Activated CD8-positive, alpha-beta memory T cell treated with anti-CD3 and anti-CD28 coated beads, Interleukin-2, amount 50 U/mL, for 4 hours (primary cell): Measurements from ENCODE around the gene AKAP9.
"Not testable (repeated sequence)": the region's sequence is repeated elsewhere in the genome, so short reads cannot be mapped to it uniquely, and the experiment has no call there.

ENCODE experiments used
- DNase-seq: peaks from one replicate; pipeline ENCODE4 v3.0.0-alpha.2; 2020

Gene AKAP9

GRCh38 chr7:92072708-92073107 lies 132.0 kb downstream of the AKAP9 start:
- no peak for DNase-seq

- DNase-seq: no peak
Measured at GRCh38 chr7:92075455-92076158, 134.9 kb downstream of the AKAP9 start.

- DNase-seq: no peak
Measured at GRCh38 chr7:92076509-92076908, 135.8 kb downstream of the AKAP9 start.

- not testable (repeated sequence) for DNase-seq
Measured at GRCh38 chr7:92083922-92084321, 143.3 kb downstream of the AKAP9 start.

GRCh38 chr7:92088266-92088665 lies 147.6 kb downstream of the AKAP9 start:
- no peak for DNase-seq

- DNase-seq: no peak
Measured at GRCh38 chr7:92092210-92092609, 151.5 kb downstream of the AKAP9 start.

GRCh38 chr7:92095380-92095779 lies 154.7 kb downstream of the AKAP9 start:
- no peak for DNase-seq

- no peak for DNase-seq
Measured at GRCh38 chr7:92100534-92100933, 159.9 kb downstream of the AKAP9 start.

- not testable (repeated sequence) for DNase-seq
Measured at GRCh38 chr7:92102862-92103261, 162.2 kb downstream of the AKAP9 start.

GRCh38 chr7:92108821-92109220 lies 168.2 kb downstream of the AKAP9 start:
- no peak for DNase-seq

- DNase-seq: no peak
Measured at GRCh38 chr7:92110857-92111256, 170.2 kb downstream of the AKAP9 start.

GRCh38 chr7:92115821-92116220 lies 175.2 kb downstream of the AKAP9 start:
- DNase-seq: no peak

GRCh38 chr7:92116949-92117348 lies 176.3 kb downstream of the AKAP9 start:
- DNase-seq: no peak

- no peak for DNase-seq
Measured at GRCh38 chr7:92119213-92119759, 178.6 kb downstream of the AKAP9 start.

- DNase-seq: no peak
Measured at GRCh38 chr7:92121681-92122080, 181.0 kb downstream of the AKAP9 start.

GRCh38 chr7:92131093-92131492 lies 190.4 kb downstream of the AKAP9 start:
- no peak for DNase-seq

GRCh38 chr7:92131764-92132330 lies 191.2 kb downstream of the AKAP9 start:
- no peak for DNase-seq

- DNase-seq: no peak
Measured at GRCh38 chr7:92133133-92133736, 192.6 kb downstream of the AKAP9 start.

GRCh38 chr7:92133737-92134270 lies 193.1 kb downstream of the AKAP9 start:
- peak; percentile 56 for DNase-seq

- DNase-seq: peak; percentile 94
Measured at GRCh38 chr7:92134271-92135051, 193.8 kb downstream of the AKAP9 start, which contains the start of gene CYP51A1. Gene CYP51A1 (minus strand): TSS chr7:92134477. CDS start chr7:92134364, 113 bp downstream.

GRCh38 chr7:92135052-92135889 lies 194.6 kb downstream of the AKAP9 start:
- DNase-seq: no peak

- DNase-seq: no peak
Measured at GRCh38 chr7:92137557-92137956, 196.9 kb downstream of the AKAP9 start.
